HG03342 (cell line): ENCODE results near the gene PIK3R3.

Experiments used
- ATAC-seq: cut with Tn5 transposase; IDR thresholded peaks from one replicate; pipeline ENCODE4 v1.9.1; 2021; ENCODE audit warnings: mild to moderate bottlenecking, moderate library complexity; ENCODE audit not compliant: unreplicated experiment

Gene PIK3R3

GRCh38 chr1:45998020-45998617, 134.3 kb downstream of the PIK3R3 start:
- ATAC-seq, result no peak

- no peak for ATAC-seq
These were observed 137.1 kb downstream of the PIK3R3 start for GRCh38 chr1:45995298-45995697.

- no peak for ATAC-seq
These were observed 138.0 kb downstream of the PIK3R3 start for GRCh38 chr1:45994423-45994822.
